Effector memory CD8-positive, alpha-beta T cell (primary cell): ENCODE results near the gene SLC35G1.

Experiments
- ATAC-seq: fragments of 150-1000 bp; cut with Tn5 transposase; replicated peaks from 2 replicates; pipeline ENCODE4 v1.10.0; 2021; ENCODE audit warnings: mild to moderate bottlenecking, moderate library complexity
- DNase-seq, 3 experiments: peaks; one replicate each; pipeline ENCODE4 v3.0.0; 2021
- H3K27ac Mint-ChIP-seq, 2 donors: one replicate each; pipeline ENCODE4 v1.8.0; 2022; ENCODE audit warnings: mild to moderate bottlenecking in 2 of 2, mixed read lengths in 2 of 2, moderate library complexity in 2 of 2
- H3K27me3 Mint-ChIP-seq, 2 donors: one replicate each; pipeline ENCODE4 v1.8.0; 2022; ENCODE audit warnings: mixed read lengths in 2 of 2
- H3K36me3 Mint-ChIP-seq: one replicate; pipeline ENCODE4 v1.8.0; 2022; ENCODE audit warnings: mild to moderate bottlenecking, moderate library complexity, mixed read lengths; ENCODE audit not compliant: insufficient read depth
- H3K4me1 Mint-ChIP-seq, 2 donors: one replicate each; pipeline ENCODE4 v1.8.0; 2022; ENCODE audit warnings: low read depth in 2 of 2, mixed read lengths in 2 of 2
- H3K4me3 Mint-ChIP-seq, 2 donors: one replicate each; pipeline ENCODE4 v1.8.0; 2022; ENCODE audit warnings: mild to moderate bottlenecking in 2 of 2, mixed read lengths in 2 of 2, moderate library complexity in 2 of 2
- H3K9me3 Mint-ChIP-seq, 2 donors: one replicate each; pipeline ENCODE4 v1.8.0; 2022; ENCODE audit warnings: mixed read lengths in 2 of 2

Gene SLC35G1

DNA sequence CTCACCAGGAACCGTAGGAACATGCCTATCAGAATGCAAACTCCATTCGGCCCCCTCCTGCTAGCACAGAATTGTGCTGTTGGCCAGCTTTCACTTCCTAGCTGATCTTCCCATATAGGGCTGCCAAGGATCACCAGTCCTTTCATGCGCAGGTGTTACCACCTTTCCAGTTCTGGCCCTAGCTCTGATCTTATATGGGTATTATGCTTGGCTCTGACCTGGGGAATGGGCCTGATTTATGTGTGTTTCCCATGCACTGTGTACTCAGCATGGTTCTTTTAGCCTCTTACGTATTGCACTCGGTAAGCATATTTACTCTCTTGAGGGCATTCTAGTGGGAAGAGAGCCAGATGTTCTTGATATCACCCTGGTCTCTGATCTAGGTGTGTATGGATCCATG, 11.1 kb downstream of the SLC35G1 start:
- no peak for ATAC-seq
- Mint-ChIP-seq H3K36me3 (no peaks in the 10 kb centered on the region), H3K27ac (no peak overlapping the region), H3K4me3 (no peak overlapping the region), H3K4me1 (peaks cover 0 to 4% of the 10 kb centered on the region in 2 donors), H3K9me3 (no peaks in the 10 kb centered on the region), H3K27me3 (no peaks in the 10 kb centered on the region)
- no peak for DNase-seq

- H3K4me1 Mint-ChIP-seq, result peaks cover 0 to 4% of the 10 kb centered on the region in 2 donors
- no peaks in the 10 kb centered on the region for H3K36me3 Mint-ChIP-seq
- no peaks in the 10 kb centered on the region for H3K9me3 Mint-ChIP-seq
- H3K27me3 Mint-ChIP-seq, result no peaks in the 10 kb centered on the region
- no peak overlapping the region for H3K4me3 Mint-ChIP-seq
- DNase-seq (no peak), ATAC-seq (no peak)
- H3K27ac Mint-ChIP-seq, result no peak overlapping the region
Measured at GRCh38 chr10:93907059-93907458, 13.3 kb downstream of the SLC35G1 start.

GRCh38 chr10:93911866-93912265, 18.1 kb downstream of the SLC35G1 start:
- Mint-ChIP-seq H3K36me3 (no peaks in the 10 kb centered on the region), H3K4me1 (no peaks in the 10 kb centered on the region), H3K27ac (no peak overlapping the region), H3K27me3 (no peaks in the 10 kb centered on the region), H3K9me3 (no peaks in the 10 kb centered on the region), H3K4me3 (no peak overlapping the region)
- DNase-seq, result no peak
- ATAC-seq, result no peak

DNA sequence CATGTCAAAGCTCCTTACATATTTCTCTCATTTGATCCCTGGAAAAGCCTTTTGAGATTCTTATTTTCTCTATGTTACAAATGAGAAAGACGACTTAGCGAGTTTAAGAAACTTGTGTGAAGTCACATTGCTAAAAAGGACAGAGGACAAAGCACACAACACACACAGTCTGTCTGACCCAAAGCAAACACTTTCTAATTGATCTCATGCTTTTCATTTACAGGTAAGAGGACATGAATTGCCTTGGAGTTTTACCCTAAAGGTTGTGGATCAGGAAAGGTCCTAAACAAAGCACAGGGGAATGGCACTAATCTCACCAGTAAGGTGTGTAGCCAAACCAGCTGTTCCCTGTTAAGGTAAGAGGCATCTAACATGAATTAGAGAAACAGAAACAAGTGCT, 18.7 kb downstream of the SLC35G1 start:
- no peak overlapping the region for H3K4me3 Mint-ChIP-seq
- H3K9me3 Mint-ChIP-seq, result no peaks in the 10 kb centered on the region
- H3K27me3 Mint-ChIP-seq, result no peaks in the 10 kb centered on the region
- DNase-seq (no peak), ATAC-seq (no peak)
- H3K36me3 Mint-ChIP-seq, result no peaks in the 10 kb centered on the region
- no peak overlapping the region for H3K27ac Mint-ChIP-seq
- no peaks in the 10 kb centered on the region for H3K4me1 Mint-ChIP-seq

- H3K27me3 Mint-ChIP-seq, result no peaks in the 10 kb centered on the region
- H3K4me1 Mint-ChIP-seq, result no peaks in the 10 kb centered on the region
- H3K9me3 Mint-ChIP-seq, result no peaks in the 10 kb centered on the region
- DNase-seq, result no peak
- ATAC-seq, result no peak
- H3K36me3 Mint-ChIP-seq, result no peaks in the 10 kb centered on the region
- no peak overlapping the region for H3K27ac Mint-ChIP-seq
- no peak overlapping the region for H3K4me3 Mint-ChIP-seq
Measured at GRCh38 chr10:93913706-93914105, 19.9 kb downstream of the SLC35G1 start.

DNA sequence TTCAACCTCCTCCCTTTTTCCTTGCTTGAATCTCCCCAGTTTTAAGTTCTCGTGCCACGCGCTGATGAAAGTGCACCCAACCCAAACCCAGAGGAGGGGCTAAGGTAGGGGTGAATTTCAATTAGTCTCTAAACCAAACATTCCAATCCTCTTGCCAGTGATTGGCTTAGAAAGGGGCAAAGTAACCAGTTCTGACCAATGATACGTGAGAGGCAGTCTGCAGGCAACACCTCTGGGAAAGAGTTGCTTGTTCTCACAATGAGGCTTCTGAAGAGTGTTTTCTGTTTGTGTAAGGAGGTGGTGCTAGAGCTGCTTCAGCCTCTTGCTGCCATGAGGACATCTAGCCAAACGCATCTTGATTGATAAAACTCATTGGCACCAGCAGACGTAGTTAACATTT, 21.8 kb downstream of the SLC35G1 start:
- H3K36me3 Mint-ChIP-seq, result no peaks in the 10 kb centered on the region
- H3K4me1 Mint-ChIP-seq, result no peaks in the 10 kb centered on the region
- DNase-seq (no peak), ATAC-seq (no peak)
- H3K27me3 Mint-ChIP-seq, result peaks cover 0 to 5% of the 10 kb centered on the region in 2 donors
- H3K4me3 Mint-ChIP-seq, result no peak overlapping the region
- no peaks in the 10 kb centered on the region for H3K9me3 Mint-ChIP-seq
- H3K27ac Mint-ChIP-seq, result no peak overlapping the region

GRCh38 chr10:93916257-93917063, 22.7 kb downstream of the SLC35G1 start:
- no peaks in the 10 kb centered on the region for H3K9me3 Mint-ChIP-seq
- no peaks in the 10 kb centered on the region for H3K36me3 Mint-ChIP-seq
- peak overlapping the region in 1 of 2 donors; percentile 30 for H3K27ac Mint-ChIP-seq
- H3K4me3 Mint-ChIP-seq, result no peak overlapping the region
- DNase-seq (no peak), ATAC-seq (no peak)
- peaks cover 0 to 5% of the 10 kb centered on the region in 2 donors for H3K27me3 Mint-ChIP-seq
- no peaks in the 10 kb centered on the region for H3K4me1 Mint-ChIP-seq

GRCh38 chr10:93917064-93917391, 23.2 kb downstream of the SLC35G1 start:
- DNase-seq (no peak), ATAC-seq (no peak)
- Mint-ChIP-seq H3K9me3 (no peaks in the 10 kb centered on the region), H3K27ac (peak overlapping the region in 1 of 2 donors; percentile 30), H3K27me3 (peaks cover 0 to 5% of the 10 kb centered on the region in 2 donors), H3K36me3 (no peaks in the 10 kb centered on the region), H3K4me1 (no peaks in the 10 kb centered on the region), H3K4me3 (no peak overlapping the region)

DNA sequence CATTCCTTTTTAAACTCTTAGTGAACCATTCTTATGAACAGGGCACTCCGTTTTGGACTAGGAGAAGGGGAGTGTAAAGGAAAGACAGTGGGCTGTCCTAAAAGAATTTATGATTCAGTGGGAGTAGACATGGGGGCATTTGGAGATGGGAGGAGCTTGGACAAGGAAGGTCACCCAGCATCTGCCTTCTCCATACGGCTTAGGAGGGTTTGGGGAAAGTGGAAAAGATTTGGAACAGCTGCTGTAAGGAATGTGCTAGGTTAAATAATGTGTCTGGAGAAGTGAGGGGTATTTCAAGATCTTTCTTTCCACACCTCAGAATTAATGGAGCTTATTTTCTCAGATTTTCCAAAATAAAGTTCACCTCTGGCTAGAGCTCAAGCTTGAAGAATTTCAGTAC, 24.0 kb downstream of the SLC35G1 start:
- no peak for ATAC-seq
- H3K27ac Mint-ChIP-seq, result no peak overlapping the region
- H3K36me3 Mint-ChIP-seq, result no peaks in the 10 kb centered on the region
- no peak for DNase-seq
- H3K4me1 Mint-ChIP-seq, result no peaks in the 10 kb centered on the region
- H3K4me3 Mint-ChIP-seq, result no peak overlapping the region
- peaks cover 0 to 5% of the 10 kb centered on the region in 2 donors for H3K27me3 Mint-ChIP-seq
- no peaks in the 10 kb centered on the region for H3K9me3 Mint-ChIP-seq

GRCh38 chr10:93921338-93921737, 27.6 kb downstream of the SLC35G1 start:
- Mint-ChIP-seq H3K4me1 (no peaks in the 10 kb centered on the region), H3K27me3 (peaks cover 0 to 5% of the 10 kb centered on the region in 2 donors), H3K4me3 (no peak overlapping the region), H3K36me3 (no peaks in the 10 kb centered on the region), H3K27ac (no peak overlapping the region), H3K9me3 (no peaks in the 10 kb centered on the region)
- ATAC-seq (no peak), DNase-seq (no peak)

DNA sequence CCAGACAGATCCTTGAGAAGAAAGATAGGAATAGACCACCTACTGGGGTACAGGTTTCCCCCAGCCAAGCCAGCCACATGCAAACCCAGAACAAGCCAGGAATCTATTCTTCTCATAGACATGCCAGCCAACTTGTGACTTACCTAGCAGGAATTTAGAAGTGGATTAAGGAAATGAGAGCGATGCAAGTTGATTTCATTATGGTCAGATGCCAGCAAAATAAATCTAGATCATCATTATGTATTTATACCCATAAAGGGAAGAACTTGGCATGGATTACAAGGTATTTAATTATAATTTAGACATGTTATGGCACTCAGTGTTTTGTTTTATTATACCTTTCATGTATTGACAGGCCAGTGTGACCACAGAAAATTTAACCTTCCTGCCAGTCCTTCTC, 32.8 kb downstream of the SLC35G1 start:
- ATAC-seq, result no peak
- no peaks in the 10 kb centered on the region for H3K36me3 Mint-ChIP-seq
- DNase-seq, result no peak
- no peaks in the 10 kb centered on the region for H3K4me1 Mint-ChIP-seq
- H3K27me3 Mint-ChIP-seq, result no peaks in the 10 kb centered on the region
- H3K27ac Mint-ChIP-seq, result no peak overlapping the region
- no peak overlapping the region for H3K4me3 Mint-ChIP-seq
- peaks cover 1 to 8% of the 10 kb centered on the region in 2 donors for H3K9me3 Mint-ChIP-seq

GRCh38 chr10:93938140-93938539, 44.4 kb downstream of the SLC35G1 start:
- Mint-ChIP-seq H3K27me3 (no peaks in the 10 kb centered on the region), H3K4me1 (no peaks in the 10 kb centered on the region), H3K27ac (no peak overlapping the region), H3K36me3 (no peaks in the 10 kb centered on the region), H3K9me3 (peaks cover 0 to 7% of the 10 kb centered on the region in 2 donors), H3K4me3 (no peak overlapping the region)
- ATAC-seq (no peak), DNase-seq (no peak)

- H3K4me1 Mint-ChIP-seq, result no peaks in the 10 kb centered on the region
- no peaks in the 10 kb centered on the region for H3K27me3 Mint-ChIP-seq
- no peak overlapping the region for H3K4me3 Mint-ChIP-seq
- DNase-seq, result no peak
- no peaks in the 10 kb centered on the region for H3K36me3 Mint-ChIP-seq
- no peak for ATAC-seq
- no peaks in the 10 kb centered on the region for H3K9me3 Mint-ChIP-seq
- H3K27ac Mint-ChIP-seq, result no peak overlapping the region
Measured at GRCh38 chr10:93940881-93941280, 47.1 kb downstream of the SLC35G1 start.

DNA sequence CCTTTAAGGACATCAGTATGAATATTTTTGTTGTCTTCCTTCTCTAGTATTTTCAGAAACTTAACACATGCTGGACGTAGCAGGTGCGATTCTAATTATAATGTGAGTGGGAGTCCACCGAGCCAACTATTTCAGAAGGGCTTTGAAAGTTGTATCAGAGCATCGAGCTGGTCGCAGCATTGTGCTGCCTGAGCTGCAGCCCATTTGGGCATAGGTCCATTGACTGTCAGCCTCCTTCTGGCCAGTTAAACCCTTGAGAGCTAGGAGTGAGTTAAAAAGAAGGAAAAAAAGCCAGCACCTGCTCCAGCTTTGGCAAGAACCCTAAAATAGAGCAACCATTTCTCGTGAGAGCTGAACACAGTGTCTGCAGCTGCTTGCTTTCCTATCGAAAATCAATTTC, 47.8 kb downstream of the SLC35G1 start:
- H3K27ac Mint-ChIP-seq, result no peak overlapping the region
- no peaks in the 10 kb centered on the region for H3K36me3 Mint-ChIP-seq
- no peaks in the 10 kb centered on the region for H3K9me3 Mint-ChIP-seq
- no peak for ATAC-seq
- no peaks in the 10 kb centered on the region for H3K4me1 Mint-ChIP-seq
- H3K4me3 Mint-ChIP-seq, result no peak overlapping the region
- no peaks in the 10 kb centered on the region for H3K27me3 Mint-ChIP-seq
- no peak for DNase-seq
